Measurements from ENCODE around the gene ZNF507.

DNA sequence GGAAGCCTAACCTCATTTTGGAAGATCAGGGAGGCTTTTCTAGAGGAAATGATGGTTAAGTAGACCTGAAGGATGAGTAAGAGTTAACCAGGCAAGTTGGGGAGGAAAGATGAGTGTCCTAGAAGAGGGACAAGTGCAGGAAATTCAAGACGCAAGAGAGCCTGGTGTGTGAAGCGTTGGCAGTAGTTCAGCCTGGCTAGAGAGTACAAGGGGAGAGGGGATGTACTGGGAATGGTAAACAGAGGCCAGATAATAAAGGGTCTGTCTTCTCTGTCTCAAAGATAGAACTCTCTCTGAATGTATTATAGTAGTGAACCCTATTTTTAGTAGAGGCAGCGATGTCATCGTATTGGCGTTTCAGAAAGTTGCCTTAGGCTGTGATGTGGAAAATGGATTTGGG lies 69.8 kb downstream of the ZNF507 start:
- TF ChIP-seq TARDBP (IDR thresholded peaks at IDR 0.05), result no peak
- TF ChIP-seq BHLHE40 (IDR thresholded peaks at IDR 0.05; ENCODE audit: borderline replicate concordance), result no peak
- no peak for TF ChIP-seq FOXK2 (IDR thresholded peaks at IDR 0.05)
- no peak for TF ChIP-seq SP1 (IDR thresholded peaks at IDR 0.05)
- no peak for TF ChIP-seq SUZ12 (IDR thresholded peaks at IDR 0.05)
- TF ChIP-seq FOXA1 (IDR thresholded peaks at IDR 0.05), result no peak
- no peak for TF ChIP-seq FOXM1 (IDR thresholded peaks at IDR 0.05; ENCODE audit: borderline replicate concordance)
- TF ChIP-seq ELF4 (IDR thresholded peaks at IDR 0.05), result no peak
- TF ChIP-seq HDGF (IDR thresholded peaks at IDR 0.05; ENCODE audit: borderline replicate concordance), result no peak
- TF ChIP-seq NFRKB (IDR thresholded peaks at IDR 0.05), result no peak
- TF ChIP-seq ZNF384 (IDR thresholded peaks at IDR 0.05), result no peak
- TF ChIP-seq, protein P1, sequence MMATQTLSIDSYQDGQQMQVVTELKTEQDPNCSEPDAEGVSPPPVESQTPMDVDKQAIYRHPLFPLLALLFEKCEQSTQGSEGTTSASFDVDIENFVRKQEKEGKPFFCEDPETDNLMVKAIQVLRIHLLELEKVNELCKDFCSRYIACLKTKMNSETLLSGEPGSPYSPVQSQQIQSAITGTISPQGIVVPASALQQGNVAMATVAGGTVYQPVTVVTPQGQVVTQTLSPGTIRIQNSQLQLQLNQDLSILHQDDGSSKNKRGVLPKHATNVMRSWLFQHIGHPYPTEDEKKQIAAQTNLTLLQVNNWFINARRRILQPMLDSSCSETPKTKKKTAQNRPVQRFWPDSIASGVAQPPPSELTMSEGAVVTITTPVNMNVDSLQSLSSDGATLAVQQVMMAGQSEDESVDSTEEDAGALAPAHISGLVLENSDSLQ (IDR thresholded peaks at IDR 0.05), result no peak
- no peak for TF ChIP-seq CTBP1 (IDR thresholded peaks at IDR 0.05; ENCODE audit: borderline replicate concordance)

Measured in HEK293T (cell line).